GM23338 (cell line): ENCODE measurements around the gene CFDP1.

ENCODE experiments used
- CREB1 ChIP-seq: fragments of 250-450 bp; sonication (Bioruptor Pico); IDR thresholded peaks from 2 replicates; pipeline ENCODE4 v1.5.0; 2020; ENCODE audit warnings: low read depth, mild to moderate bottlenecking, moderate library complexity
- CTCF ChIP-seq, 2 experiments: fragments of 200-600 bp in 1 of 2; sonication (generic) in 1 of 2; conservative IDR thresholded peaks; 2 replicates each; pipeline versions ENCODE4 v1.5.1 to v1.6.1; 2016 to 2017; ENCODE audit warnings: antibody characterized with exemption in 2 of 2, low read depth in 2 of 2, mild to moderate bottlenecking in 2 of 2, moderate library complexity in 1 of 2
- EZH2phosphoT487 ChIP-seq: fragments of 200-600 bp; sonication (generic); IDR thresholded peaks from one replicate; pipeline ENCODE4 v1.8.1; 2018; ENCODE audit warnings: antibody characterized with exemption; ENCODE audit not compliant: unreplicated experiment
- JUNB ChIP-seq: IDR thresholded peaks from one replicate; pipeline ENCODE4 v1.6.1; 2016; ENCODE audit warnings: antibody characterized with exemption; ENCODE audit not compliant: unreplicated experiment
- POLR2AphosphoS5 ChIP-seq: IDR thresholded peaks from 2 replicates; pipeline ENCODE4 v1.6.1; 2016; ENCODE audit warnings: antibody characterized with exemption, low read depth
- STAT1 ChIP-seq: IDR thresholded peaks from one replicate; pipeline ENCODE4 v1.6.1; 2016; ENCODE audit warnings: antibody characterized with exemption; ENCODE audit not compliant: unreplicated experiment
- TF ChIP-seq, protein P1 (sequence below): IDR thresholded peaks from one replicate; pipeline ENCODE4 v1.6.1; 2018; ENCODE audit warnings: antibody characterized with exemption; ENCODE audit not compliant: unreplicated experiment

GRCh38 chr16:75354170-75354569 lies 79.1 kb downstream of the CFDP1 start:
- no peak for TF ChIP-seq CTCF (conservative IDR thresholded peaks at IDR 0.05; ENCODE audit: low read depth in 2 of 2)
- TF ChIP-seq POLR2AphosphoS5 = no peak
- no peak for TF ChIP-seq CREB1 (CRISPR knock-in tag)
- no peak for TF ChIP-seq EZH2phosphoT487
- TF ChIP-seq, protein P1, sequence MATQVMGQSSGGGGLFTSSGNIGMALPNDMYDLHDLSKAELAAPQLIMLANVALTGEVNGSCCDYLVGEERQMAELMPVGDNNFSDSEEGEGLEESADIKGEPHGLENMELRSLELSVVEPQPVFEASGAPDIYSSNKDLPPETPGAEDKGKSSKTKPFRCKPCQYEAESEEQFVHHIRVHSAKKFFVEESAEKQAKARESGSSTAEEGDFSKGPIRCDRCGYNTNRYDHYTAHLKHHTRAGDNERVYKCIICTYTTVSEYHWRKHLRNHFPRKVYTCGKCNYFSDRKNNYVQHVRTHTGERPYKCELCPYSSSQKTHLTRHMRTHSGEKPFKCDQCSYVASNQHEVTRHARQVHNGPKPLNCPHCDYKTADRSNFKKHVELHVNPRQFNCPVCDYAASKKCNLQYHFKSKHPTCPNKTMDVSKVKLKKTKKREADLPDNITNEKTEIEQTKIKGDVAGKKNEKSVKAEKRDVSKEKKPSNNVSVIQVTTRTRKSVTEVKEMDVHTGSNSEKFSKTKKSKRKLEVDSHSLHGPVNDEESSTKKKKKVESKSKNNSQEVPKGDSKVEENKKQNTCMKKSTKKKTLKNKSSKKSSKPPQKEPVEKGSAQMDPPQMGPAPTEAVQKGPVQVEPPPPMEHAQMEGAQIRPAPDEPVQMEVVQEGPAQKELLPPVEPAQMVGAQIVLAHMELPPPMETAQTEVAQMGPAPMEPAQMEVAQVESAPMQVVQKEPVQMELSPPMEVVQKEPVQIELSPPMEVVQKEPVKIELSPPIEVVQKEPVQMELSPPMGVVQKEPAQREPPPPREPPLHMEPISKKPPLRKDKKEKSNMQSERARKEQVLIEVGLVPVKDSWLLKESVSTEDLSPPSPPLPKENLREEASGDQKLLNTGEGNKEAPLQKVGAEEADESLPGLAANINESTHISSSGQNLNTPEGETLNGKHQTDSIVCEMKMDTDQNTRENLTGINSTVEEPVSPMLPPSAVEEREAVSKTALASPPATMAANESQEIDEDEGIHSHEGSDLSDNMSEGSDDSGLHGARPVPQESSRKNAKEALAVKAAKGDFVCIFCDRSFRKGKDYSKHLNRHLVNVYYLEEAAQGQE = no peak
- TF ChIP-seq JUNB = no peak
- TF ChIP-seq STAT1 = no peak
